ENCODE data around the gene ANKS3.
"Not testable (repeated sequence)": the region's sequence is repeated elsewhere in the genome, so short reads cannot be mapped to it uniquely, and the experiment has no call there.

Gene ANKS3

GRCh38 chr16:4753227-4753626 lies 19.2 kb upstream of the ANKS3 start:
- DNase-seq (ENCODE audit: low spot score) = no peak

DNA sequence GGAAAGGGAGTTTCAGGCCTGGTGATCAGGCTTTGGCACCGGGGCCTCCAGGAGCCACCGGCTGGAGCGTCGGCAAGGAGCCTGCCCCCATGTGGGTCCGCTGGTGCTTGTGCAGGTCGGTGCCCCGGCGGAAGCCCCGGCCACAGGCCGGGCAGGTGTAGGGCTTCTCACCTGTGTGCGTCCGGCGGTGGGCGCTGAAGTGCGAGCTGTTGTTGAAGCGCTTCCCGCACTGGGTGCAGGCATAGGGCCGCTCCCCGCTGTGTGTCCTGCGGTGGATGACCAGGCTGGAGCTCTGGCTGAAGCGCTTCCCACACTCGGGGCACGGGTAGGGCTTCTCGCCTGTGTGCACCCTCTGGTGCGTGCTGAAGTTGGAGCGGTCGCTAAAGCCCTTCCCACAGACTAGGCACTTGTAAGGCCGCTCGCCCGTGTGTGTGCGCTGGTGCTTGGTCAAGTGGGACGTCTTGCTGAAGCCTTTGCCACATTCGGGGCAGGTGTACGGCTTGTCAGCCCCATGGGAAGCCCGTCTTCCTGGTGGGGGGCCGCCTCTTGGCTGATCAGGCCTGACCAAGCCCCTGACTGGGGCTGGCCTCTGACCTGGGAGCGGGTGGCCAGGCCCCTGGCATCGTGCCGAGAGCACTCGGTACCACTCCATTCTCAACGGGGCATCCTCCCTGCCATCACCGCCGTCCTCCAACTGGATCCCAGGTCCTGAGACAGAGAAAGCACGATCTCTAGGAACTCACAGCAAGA lies 18.5 kb upstream of the ANKS3 start:
- no peak for DNase-seq (ENCODE audit: low spot score)

GRCh38 chr16:4750896-4751295 lies 16.8 kb upstream of the ANKS3 start:
- no peak for DNase-seq (ENCODE audit: low spot score)

GRCh38 chr16:4749700-4750257 lies 15.7 kb upstream of the ANKS3 start:
- no peak for DNase-seq (ENCODE audit: low spot score)

DNA sequence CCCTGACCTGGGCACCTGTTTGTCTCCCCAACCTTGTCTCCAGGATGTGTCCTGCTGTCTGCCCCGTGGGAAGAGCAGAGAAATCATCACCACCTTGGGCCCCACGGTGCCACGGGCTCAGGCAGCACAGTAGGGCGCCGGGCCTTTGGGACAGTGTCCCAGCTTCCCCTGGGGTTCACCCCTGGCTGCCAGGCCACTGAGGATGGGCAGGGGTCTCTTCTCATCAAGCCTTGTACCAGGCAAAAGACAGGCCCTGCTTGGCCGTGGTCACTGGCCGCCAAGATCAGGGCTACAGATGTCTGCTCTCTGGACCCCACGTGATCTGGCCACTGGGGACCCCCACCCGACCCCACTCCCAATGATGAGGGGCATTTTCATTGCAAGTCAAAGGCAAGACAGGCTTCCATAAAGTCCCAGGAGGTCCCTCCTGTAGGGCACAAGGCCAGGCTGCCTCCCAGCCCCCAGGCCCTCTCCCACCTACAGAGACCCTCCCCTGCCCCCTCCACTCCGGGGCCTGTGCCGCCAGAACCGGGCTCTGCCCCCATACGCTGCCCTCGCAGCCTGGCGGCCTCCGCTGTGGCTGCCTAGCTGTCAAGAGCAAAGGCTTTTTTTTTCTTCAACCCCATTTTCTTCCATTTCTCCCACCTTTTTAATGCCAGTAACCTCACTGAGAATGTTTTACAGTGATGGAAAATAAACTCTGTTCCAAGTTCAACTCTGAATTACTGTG lies 14.8 kb upstream of the ANKS3 start:
- DNase-seq (ENCODE audit: low spot score) = no peak

DNA sequence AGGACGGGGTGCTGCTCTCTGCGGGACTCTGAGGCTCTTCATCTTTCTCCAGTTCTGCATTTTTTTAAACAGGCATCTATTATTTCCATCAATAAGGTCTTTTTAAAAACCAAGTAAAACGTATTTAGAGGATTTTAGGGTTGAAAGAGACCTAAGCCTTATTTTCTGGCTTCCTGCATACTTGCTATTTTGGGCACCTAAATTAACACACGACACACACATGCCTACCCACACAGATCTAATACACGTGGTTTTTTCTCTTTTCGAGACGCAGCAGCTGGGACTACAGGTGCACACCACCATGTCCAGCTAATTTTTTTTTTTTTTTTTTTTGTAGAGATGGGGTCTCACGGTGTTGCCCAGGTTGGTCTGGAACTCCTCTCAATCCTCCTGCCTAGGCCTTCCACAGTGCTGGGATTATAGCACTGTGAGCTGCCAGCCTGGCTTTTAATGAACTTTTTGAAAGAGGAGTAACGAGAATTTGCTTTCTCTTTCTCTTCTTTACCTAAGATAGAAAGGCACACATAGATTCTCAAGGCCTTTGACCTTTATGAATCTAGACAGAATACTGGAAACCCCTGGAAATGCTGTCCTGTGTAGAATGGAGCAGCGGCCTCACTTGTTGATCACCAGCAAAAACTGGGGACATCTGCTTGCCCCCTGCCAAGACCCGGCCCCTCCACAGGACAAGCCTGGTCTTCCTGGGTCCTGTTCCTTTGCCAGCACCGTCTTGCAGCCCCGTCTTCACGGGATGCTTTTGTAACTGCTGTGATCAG lies 14.0 kb upstream of the ANKS3 start:
- DNase-seq (ENCODE audit: low spot score) = no peak

- DNase-seq (ENCODE audit: low spot score) = no peak
These were observed 13.0 kb upstream of the ANKS3 start for GRCh38 chr16:4746991-4747574.

DNA sequence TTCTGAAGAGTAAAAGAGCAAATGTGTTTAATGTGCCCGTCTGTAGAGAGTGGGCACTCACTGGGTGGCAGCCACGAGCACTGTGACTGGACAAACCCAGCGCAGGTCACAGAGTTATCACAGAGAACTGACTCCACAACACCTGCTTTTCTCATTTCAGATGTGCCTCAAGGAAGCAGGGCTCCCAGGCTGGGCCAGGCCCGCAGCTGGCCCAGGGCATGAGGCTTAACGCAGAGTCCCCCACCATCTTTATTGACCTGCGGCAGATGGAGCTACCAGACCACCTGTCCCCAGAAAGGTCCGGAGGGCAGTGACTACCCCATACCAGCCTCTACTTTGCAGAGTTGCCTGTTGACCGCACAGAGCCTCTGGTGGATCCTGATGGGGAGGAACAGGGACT lies 12.1 kb upstream of the ANKS3 start:
- DNase-seq (ENCODE audit: low spot score) = no peak

DNA sequence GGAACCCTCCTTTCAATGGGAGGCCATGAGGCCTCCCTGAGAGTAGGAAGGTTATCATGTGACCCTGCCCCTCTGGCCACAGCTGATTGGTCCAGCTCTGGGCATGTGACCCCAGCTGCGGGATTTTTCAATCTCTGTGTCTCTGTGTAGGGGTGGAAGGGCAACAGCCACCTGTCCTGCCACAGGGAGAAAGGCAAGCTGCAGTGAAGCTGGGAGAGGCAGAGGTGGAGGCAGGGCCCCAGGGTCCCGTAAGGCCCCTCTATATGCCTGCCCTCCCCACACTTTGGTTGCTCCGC lies 11.2 kb upstream of the ANKS3 start:
- no peak for DNase-seq (ENCODE audit: low spot score)

DNA sequence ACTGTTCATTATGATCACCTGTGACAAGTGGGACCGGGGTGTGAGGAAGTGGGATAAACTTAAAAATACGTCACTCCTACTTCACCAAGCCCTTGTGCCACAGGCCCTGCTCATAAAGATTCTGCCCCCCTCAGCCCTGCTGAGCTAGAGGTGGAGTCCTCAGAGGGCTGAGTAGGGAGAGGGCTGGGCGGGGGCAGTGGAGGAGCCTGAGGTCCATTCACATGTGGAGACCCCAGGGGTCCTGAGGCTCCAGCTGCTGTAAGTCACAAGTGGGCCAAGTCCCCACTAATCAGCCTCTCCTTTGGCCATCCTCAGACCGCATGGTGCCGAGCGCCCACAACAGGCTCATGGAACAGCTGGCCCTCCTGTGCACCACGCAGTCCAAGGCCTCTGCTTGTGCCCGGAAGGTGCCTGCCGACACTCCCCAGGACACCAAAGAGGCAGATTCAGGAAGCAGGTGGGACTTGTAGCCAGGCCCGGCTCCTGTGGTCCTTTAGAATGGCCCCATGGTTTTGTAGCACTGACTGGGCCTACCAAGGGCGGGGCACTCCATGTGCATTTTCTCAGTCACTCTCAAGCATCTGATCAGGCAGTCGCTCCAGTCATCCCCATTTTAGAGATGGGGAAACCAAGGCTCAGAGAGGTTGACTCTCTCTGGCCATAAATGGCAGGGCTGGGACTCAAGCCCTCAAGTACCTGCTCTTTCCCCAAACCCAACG lies 10.6 kb upstream of the ANKS3 start:
- DNase-seq (ENCODE audit: low spot score) = no peak

GRCh38 chr16:4743226-4743878 lies 9.3 kb upstream of the ANKS3 start:
- no peak for DNase-seq (ENCODE audit: low spot score)

- DNase-seq (ENCODE audit: low spot score) = not testable (repeated sequence)
These were observed 4.3 kb upstream of the ANKS3 start for GRCh38 chr16:4738370-4738769.

- DNase-seq (ENCODE audit: low spot score) = no peak
These were observed 3.5 kb upstream of the ANKS3 start for GRCh38 chr16:4737545-4737944.

- no peak for DNase-seq (ENCODE audit: low spot score)
These were observed 2.5 kb upstream of the ANKS3 start for GRCh38 chr16:4736546-4736945.

DNA sequence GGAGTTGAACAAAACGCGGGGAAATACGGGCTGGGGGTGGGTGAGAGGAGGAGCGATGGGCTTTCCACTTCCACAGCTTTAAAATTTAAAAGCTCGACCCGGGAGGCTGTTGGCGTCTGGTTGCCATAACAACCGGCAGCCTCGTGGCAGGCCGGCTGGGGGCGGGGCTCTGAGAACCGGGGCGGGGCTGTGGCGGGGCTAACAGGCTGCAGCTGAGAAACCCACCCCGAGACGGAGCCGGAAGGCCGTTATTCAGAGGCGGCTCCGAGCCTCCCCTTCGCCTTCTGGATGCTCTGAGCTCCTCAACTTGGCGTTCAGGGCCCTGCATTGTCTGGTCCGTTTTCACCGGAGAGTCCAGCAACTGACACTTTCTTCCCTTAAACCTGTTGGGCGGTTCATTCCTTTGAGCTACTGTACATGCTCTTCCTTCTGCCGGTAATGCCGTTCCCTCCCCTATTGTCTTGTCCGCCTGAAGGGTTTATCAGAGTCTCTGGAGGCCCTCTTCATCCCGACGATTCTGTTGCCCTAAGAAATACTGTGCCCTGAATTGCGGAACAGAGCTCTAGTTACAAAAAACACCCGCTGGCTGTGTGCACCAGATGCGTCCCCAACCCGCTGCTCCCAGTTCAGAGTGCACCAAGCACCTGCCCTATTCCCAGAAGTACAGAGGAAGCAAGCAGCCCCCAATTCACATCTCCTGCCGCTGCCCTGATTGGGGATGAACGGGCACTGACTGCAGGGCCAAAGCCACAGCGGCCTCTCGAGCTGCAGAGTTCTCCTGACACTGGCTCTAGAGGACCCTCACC lies 862 bp upstream of the ANKS3 start:
- DNase-seq (ENCODE audit: low spot score) = peak; percentile 93

DNA sequence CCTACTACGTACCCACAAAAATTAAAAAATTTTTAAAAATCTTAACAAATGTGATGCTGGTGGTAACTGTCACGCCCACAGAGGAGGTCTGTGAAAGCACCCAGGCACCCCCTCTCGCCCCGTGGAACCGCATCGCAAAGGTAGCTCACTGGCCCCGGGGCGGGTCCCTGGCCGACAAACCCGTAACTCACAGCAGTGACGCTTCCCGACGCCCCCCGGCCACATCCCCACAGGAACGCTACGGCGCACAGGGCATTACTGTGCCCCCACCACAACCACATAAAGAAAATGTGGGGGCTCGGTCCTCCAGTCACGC lies 366 bp downstream of the ANKS3 start:
- peak; percentile 22 for DNase-seq (ENCODE audit: low spot score)

- no peak for DNase-seq (ENCODE audit: low spot score)
These were observed 794 bp downstream of the ANKS3 start for GRCh38 chr16:4733211-4733742.

DNA sequence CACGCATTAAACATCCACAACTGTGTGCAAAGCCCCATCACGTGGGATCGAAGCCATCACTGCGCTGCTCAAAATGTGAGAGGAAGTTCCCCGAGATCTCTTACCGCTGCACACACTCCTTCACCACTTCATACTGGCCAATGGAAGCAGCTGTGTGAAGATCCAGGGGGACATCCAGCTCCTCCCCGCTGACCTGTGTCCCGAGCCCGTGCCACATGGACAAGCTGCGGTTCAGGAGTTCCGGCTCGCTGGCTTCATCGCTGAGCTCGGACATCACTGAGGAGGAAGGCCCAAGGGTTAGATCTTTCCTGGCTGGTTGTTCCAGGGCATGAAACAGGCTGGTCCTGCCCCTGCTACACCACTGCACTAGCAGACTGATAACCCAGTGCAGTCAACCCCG lies 4.2 kb downstream of the ANKS3 start:
- no peak for DNase-seq (ENCODE audit: low spot score)

DNA sequence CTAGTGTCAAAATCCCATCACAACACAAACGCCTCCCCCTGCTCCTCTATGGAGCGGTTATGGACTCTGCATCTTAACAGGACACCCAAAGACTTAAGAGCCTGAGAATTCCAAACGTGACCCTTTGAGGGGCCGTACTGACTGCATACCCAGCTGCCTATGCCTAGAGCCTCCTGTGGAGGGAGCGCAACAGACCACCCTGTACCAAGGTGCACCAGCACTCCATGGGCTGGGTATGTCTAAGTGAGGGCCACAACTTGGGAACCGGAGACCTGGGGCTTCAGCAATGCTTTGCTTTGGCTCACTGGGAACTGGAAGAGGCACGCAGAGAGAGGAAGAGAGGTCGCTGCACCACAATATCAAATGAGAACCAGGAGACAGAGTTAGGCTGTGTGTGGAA lies 5.4 kb downstream of the ANKS3 start:
- DNase-seq (ENCODE audit: low spot score) = no peak

- DNase-seq (ENCODE audit: low spot score) = no peak
These were observed 7.5 kb downstream of the ANKS3 start for GRCh38 chr16:4726616-4727015.

Data from hepatic stellate cell (primary cell).